Neural cell (in vitro differentiated cells): ENCODE data around the gene VAMP1.

Source experiments
- CTCF ChIP-seq: fragments of 450-650 bp; IDR thresholded peaks from 2 replicates; pipeline ENCODE4 v1.5.1; 2014; ENCODE audit warnings: antibody characterized with exemption, mild to moderate bottlenecking, moderate library complexity; ENCODE audit not compliant: poor library complexity, severe bottlenecking
- EZH2 ChIP-seq: fragments of 200-600, 300-800 bp; shearing (Covaris generic), sonication (generic); IDR thresholded peaks from 2 replicates; pipeline ENCODE4 v1.6.1; 2014; ENCODE audit warnings: antibody characterized with exemption, low read length, borderline replicate concordance, mild to moderate bottlenecking; ENCODE audit not compliant: insufficient read depth, poor library complexity, severe bottlenecking
- POLR2AphosphoS5 ChIP-seq: IDR thresholded peaks from 2 replicates; pipeline ENCODE4 v1.6.1; 2012
- REST ChIP-seq: IDR thresholded peaks from 2 replicates; pipeline ENCODE4 v1.6.1; 2012; ENCODE audit warnings: borderline replicate concordance
- SMC3 ChIP-seq: fragments of 450-650 bp; conservative IDR thresholded peaks from 2 replicates; pipeline ENCODE4 v1.6.1; 2014; ENCODE audit warnings: antibody characterized with exemption, mild to moderate bottlenecking, moderate library complexity; ENCODE audit not compliant: poor library complexity

DNA sequence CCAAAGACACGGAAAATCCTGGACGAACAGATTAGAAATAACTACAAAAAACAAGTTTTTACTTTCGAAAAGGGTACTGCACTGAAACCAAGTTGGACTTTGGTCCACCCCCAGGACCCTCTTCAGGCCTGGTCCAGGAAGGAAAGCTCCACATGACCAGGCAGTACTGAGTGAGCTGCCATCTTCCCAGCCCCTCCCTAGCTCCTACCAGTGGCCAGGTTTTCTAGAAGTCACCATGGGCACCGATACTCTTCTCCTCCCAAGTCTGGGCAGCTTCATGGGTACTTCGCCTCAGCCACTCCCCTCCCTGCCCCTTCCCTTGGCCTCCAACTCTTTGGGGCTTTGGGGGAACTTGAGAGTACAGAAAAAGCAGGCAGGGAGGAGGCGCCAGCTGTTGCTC is 6.6 kb downstream of the VAMP1 start:
- TF ChIP-seq POLR2AphosphoS5 (no peak), EZH2 (no peak), CTCF (no peak), SMC3 (no peak), REST (no peak)
